HG02798 (cell line): Measurements from ENCODE around the gene FNDC3B.

Source experiments
- ATAC-seq: cut with Tn5 transposase; IDR thresholded peaks from one replicate; pipeline ENCODE4 v1.9.1; 2021; ENCODE audit warnings: mild to moderate bottlenecking; ENCODE audit not compliant: unreplicated experiment, poor library complexity

The FNDC3B gene

DNA sequence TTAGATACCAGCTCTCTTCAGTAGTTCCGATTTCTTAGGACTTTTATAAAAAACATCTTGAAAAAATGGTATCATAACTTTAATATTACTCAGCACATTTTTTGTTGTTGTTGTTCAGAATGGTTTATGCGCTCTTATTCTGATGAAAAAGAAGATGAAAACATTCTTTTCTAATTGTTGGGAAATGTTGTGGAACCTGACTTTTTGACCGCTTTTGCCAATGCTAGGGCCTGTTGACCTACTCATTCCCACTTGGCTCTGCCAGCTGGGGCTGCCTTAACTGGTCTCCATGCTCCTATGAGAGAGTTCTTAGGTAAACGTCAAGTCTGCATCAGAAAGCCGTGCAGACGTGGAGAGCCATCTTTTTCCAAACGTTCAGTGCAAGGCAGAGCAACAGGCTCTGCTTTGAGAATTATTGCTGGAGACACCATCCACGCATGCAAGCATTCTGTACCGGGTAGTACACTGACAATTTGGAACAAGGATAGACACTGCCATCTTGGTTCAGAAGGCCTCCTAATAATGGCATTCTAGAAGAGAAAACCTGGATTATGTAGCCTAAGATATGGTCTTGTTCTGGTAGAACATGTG is 232.1 kb downstream of the FNDC3B start:
- no peak for ATAC-seq

DNA sequence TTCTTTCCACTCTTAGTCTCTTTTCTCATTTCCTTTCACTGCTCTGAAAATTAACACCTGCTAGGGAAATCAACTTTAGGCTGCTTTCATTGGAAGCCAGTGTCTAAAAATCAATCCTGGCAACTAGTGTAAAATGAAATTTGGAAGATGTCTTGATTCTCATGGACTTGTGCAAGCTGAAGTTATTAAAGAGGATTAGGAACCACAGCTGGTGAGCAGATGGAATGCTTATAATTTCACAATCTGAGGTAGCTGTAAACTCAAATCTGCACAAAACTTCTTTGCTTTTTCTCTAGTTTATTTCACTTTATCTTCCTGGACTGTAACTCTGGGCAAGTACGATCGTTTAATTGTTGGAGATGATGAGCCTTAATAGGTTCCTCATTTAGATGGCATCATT is 233.3 kb downstream of the FNDC3B start:
- ATAC-seq = no peak

DNA sequence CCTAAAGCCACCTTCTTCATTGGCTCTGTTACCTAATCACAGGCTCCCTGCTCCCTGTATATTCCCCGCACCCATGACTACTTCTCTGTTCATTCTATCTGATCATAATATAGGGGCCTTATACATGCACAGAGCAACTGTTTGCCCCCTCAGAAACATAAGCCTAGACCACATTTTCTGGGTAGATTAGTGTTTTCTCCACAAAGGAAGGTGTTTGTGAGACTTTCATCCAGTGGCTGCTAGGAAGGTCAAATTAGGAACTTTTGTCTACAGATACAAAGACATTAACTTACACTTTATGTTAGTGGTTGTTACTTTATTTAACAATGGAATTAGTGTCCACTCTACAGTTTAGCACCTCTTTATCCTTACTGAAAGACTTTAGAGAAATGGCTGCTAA is 234.0 kb downstream of the FNDC3B start:
- no peak for ATAC-seq

DNA sequence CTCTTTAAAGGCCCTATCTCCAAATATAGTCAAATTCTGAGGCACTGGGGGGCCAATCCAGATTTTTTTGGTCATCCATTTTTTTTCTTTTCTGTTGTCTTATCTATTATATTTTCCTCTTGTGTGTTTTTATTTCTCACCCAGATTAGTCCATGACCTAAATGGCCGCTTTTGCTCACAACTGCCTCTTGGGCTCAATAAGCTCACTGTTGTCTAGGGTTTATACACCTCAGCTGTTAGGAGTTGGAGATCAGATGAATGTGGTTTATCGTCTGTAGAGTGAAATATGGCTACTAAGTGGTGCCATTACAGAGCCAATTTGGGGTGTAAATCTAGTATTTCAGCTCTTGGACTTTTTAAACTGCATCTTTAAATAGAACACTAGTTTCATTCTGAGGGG is 235.5 kb downstream of the FNDC3B start:
- ATAC-seq = no peak

DNA sequence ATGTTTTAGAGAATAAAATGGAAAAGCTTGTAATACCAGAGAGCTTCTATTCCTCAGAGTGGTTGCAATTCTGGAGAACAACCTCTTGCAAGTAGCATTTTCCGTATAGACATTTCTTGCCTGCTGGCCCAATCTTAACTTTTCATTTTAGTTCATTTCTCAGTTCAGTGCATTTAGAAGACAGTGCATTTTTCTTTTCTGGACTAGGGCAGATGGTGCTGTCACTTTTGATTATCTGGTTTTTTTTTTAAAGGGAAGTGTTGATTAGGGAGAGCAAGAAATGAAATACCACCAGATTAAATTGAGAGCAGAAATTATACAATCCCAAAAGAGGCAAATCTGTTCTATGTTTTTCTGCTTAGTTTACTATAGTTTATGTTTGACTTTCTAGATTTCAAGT is 236.2 kb downstream of the FNDC3B start:
- ATAC-seq = no peak

DNA sequence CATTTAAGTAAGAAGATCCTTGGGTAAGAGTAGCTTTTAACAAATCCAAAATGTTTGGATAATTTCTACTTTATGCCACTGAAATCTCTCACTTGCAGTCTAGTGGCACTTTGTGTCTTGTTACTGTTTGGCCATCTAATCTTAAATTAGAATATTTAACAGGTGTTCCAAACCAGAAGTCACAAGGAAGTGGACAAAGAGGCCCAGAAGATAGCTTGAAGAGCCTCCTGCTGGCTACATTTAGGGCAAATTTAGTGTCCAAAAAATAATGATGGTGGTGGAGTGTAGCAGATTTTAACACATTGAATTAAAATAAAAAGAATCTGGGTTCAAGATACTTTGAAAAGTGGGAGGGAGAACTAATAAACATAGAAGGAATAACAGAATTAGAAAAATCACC is 236.7 kb downstream of the FNDC3B start:
- no peak for ATAC-seq

DNA sequence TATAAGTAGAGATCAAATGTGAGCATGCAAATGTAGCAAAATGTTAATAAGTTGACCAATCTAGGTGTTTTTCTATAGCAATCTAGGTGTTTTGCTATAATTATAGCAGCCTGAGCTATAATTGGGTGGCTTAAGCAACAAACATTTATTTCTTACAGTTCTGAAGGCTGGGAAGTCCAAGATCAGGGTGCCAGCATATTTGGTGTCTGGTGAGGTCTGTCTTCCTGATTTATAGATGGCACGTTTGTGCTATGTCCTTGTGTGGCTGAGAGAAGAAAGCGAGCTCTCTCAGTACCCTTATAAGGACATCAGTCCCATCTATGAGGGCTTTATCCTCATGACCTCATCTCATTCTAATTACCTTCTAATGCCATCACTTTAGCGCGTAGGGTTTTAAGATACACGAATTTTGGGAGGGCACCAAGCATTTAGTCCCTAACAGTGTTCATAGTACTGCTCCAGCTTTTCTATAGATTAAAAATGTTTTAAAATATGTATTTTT is 237.8 kb downstream of the FNDC3B start:
- no peak for ATAC-seq

DNA sequence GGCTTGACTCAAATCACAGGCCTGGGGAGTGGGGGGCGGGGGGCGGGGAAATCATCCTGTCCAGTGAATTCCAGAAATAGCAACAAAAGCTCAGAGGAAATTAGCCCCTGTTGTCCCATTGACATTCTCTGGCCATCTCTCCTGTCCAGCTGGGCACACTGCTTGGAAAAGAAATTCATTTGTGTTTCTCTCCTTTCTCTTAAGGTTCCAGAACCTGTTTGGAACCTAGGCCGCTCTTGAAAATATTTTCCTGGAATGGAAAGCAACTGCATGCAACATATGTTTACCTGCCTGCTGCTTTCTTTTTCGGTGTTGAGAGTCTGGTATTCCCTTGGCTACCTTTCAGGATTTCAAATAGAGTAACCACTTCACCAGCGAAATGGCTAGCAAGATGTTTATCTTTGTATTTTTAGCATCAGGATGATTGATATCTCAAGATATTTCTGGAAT is 239.8 kb downstream of the FNDC3B start:
- no peak for ATAC-seq

DNA sequence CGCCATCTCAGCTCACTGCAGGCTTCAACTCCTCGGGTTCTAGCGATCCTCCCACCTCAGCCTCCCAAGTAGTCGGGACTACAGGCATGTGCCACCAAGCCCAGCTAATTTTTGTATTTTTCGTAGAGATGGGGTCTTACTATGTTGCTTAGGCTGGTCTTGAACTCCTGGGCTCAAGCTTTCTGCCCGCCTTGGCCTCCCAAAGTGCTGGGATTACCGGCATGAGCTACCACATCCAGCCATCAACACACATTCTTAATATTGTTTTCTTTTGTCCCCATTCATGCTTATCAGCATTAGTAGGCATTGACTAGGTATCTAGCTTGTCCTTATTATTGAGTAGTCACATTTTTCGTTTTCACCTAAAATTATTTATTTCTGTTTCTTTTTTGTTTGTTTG is 240.6 kb downstream of the FNDC3B start:
- no peak for ATAC-seq

DNA sequence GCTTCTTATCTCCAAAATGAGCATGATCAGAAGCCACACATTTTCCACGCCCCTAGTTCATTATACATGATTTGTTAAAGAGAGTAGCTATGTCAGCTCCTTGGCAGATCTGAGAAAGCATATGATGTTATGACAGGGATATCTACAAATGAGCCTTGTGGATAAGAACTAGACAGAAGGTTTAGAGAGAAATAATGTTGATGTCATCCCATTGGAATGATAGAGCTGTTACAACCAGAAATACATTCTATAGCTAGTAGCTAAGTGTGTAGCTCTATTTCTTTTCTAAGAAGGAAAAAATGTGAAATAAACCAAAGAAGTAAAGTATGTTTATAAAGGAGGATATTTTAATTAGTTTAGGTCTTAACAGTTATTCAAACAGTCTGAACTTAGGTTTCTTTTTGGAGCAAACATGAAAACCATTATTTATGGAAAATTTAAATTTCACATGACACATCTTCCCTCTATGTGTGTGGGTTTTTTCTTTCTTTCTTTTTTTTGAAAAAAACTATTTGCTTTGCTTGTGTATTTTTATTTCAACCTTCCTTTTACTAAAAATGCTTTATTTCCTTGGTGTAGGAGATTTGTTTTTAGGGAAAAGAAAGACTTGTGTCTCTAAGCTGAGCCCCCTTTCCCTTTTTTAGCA is 241.2 kb downstream of the FNDC3B start:
- no peak for ATAC-seq

DNA sequence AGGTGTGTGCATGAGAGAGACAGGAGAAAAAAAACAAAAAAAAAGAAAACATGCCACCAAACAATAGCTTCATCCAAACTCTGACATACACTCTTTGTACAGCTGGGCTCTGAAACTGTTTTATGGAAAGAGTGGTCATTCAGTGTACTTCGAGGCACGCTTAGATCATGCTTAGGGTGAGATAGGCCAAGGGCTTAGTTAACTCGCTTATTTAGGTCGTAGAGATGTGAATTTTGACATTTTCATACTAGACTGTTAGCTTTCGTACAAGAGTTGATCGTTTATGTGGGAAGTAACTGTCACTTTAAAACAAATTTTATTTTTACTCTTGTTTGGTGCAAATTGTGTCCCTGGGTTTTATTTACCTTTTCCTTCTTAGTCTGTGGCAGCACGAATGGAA is 242.5 kb downstream of the FNDC3B start:
- ATAC-seq = no peak

DNA sequence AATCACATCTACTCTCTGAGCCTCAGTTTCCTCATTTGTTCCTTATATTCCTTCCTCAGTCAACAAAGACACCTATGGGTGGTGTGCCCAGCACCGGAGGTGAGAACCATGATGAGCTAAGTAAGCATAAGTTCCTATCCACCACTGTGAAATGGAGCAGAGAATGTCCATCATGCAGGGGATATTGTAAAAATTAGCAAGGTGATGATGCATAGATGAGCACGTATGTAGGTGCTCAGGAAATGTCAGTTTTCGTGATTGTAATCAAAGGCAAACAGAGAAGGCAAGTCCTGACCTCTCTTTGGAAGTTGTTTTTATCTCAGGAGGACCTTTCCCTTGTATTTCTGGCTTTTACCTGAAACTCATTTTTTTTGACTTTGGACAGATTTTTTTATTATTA is 243.5 kb downstream of the FNDC3B start:
- no peak for ATAC-seq

DNA sequence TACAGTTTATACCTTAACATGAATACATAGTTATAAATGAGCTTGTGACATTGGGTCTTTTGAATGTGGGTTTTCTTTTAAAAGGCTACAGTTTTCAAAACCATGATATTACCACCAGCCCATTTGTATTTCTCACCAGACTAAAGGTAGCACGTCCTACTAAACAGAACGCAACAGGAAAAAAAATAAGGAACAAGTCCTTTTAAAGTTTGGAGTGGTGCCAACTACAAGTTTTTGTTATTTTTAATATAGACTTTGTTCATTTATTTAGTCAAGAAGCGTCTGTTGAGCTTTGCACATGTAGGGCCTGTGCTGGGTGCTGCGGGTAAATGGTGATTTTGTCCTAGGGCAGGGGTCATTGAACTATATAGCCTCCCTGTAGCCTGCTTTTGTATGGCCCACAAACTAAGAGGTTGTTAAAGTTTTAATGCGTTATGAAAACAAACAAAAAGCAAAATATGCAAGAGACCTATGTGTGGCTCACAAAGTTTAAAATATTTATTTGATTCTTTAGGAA is 244.5 kb downstream of the FNDC3B start:
- ATAC-seq = no peak

DNA sequence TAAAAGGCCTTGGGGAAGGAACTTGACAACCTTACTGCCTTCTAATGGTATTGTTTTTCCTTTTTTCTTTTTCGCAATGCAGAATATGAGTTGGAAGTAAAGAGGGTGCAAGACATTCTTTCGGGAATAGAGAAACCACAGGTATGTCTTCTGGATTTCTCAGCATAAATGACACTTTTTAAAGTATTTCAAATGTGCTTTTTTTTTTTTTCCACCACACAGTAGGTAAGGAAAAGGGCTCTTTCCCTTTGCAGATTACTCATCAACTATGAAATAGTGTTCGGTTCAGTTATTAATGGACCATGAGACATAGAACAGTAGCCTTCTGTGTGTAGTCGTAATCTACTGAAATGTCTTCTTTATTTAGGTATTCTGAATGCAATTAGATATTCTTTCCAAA is 246.5 kb downstream of the FNDC3B start:
- no peak for ATAC-seq

DNA sequence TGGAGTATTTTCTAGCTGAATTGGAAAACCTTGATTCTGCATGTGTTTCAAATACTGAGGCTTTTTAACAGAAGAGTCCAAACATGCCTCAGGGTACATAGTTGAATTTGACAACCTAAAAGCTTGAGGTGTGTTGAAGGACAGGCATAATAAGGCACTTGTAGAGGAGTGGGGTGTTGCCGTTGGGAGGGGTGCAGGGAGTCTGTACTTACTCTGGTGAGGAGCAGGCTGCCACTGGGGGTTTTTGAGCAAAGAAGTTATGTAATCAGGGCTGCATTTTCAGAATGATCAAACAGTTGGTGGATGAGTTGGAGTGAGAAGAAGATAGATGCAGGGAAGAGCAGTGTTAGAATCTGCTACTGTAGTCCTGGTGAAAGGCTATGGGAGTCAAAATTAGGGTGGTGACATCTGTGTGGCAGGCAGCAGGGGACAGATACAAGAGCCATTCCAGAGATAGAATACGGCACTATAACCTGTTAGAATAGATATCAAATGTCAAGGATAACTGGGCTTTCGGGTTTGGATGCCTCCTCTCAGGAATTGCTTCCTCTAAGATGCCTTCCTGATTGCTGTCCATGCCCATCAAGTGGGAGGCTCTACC is 247.3 kb downstream of the FNDC3B start:
- ATAC-seq = no peak

DNA sequence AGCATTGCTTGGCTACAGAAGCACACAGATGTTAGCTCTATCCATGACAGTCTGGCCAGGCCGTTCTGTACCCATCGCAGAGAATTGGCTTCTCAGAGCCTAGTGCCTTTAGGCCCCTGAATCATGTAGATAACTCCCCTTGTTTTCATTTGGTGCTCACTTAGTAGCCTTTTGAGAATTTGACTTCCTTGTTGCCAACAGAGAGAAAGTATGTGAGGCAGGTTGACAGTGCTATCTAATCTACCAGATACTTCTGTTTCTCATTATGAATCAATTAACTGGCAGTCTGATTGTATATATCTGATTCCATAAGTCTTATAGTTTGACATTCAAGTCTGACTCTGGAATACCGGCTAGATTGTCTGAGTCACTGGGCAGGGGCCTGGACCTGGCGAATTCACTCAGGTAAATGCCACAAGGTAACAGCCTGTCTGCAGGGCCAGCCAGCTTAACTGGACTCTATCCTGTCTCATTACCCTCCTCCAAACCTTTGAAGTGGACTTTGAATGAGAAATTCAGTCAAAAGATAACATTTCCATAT is 248.6 kb downstream of the FNDC3B start:
- ATAC-seq = no peak

DNA sequence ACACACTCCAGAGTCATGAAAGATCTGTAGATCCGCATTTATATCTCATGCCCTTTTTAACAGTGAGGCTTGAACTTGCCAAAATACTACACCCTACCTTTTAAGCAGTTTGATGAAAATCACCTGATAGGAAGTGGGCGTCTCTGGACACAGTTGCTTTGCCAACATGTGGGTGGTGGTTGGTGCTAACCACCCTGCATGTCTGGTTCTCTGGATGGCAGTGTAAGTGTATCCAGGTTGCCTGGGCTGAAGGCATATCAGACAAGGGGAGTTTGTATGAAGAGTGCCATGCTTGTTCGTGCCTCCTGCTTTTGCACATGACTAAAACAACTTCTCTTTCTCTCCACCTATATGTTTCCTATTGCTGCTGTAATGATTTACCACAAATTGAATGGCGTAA is 249.3 kb downstream of the FNDC3B start:
- ATAC-seq = no peak

DNA sequence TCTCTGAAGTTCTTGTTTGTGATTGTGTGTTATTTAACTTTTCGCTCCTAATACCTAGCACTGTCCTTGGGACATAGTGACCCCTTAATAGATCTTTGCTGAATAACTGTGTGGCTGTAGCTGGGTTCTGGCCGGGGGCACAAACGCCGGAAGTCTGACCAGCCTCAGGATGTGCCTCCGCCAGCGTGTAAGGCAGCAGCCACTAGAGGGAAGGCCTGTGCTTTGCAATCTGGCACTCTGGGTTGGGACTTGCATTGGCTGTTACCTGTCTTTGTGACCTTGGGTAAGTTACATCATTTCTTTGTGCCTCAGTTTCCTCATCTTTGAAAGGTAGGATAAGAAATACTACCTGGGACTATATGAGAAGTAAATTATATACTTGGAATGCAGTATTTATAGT is 250.2 kb downstream of the FNDC3B start:
- ATAC-seq = peak; percentile 70

DNA sequence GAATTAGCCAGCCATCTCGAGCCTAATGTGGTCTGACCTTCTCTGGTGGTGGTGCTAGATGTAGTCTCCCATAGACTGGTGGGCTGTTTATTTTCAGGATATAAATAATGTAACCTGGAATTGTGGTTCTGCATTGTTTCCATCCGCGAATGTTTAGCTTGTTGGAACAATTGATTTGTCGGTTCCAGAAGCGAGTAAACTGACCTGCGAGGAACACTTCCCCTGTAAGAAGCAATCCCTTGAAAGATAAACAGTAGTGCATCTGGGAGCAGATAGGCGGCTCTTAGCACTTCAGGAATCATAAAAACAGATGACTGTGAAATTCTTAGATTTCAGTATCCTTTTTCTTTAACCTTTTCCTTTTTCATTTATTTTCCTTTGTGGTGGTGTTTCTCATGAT is 251.1 kb downstream of the FNDC3B start:
- no peak for ATAC-seq

DNA sequence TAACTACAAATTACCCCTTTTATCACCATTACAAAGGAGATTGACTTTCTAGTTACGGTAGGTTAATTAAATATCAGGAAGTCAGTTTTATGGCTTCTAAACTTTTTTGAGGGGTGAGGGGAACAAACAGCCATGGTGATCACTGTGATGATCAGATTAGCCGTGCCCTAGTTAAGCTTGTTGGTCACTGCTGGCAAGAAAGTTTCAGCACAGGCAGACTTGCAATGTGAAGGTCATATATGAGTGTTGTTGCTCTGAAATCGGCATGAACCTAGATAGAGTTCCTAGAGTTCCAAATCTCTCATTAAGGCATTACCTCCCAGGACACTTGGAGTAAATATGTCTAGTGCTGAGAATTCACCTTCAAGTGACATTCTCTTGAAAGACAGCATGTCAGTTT is 252.3 kb downstream of the FNDC3B start:
- ATAC-seq = no peak

DNA sequence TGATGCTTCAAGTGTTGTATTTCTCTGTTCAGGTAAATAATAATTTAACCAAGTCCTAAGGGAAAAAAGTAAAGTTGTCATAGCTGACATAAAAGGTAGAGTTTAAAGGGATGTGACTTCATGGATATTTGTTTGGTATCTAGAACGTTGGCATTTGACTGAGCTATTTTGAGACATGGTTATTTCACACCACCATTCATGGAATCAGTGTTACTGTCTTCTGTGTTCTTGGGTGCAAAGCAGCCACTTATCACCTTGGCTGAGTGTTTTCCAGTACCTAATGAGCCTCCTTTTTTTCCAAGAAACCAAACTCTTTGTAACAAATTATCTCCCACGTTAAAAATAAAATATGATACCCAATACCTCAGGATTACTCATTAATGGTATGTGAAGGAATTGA is 253.0 kb downstream of the FNDC3B start:
- ATAC-seq = no peak
